ENCODE data around the gene ZNF101. TPM values are rescaled to one million over a fixed set of nuclear protein-coding genes. Genes with fewer than 3 reads are reported as not detected.
A peak's percentile ranks its signal among the peaks of the same experiment; 100 is the strongest.

ZNF101 gene
- total RNA-seq, 3 donors from 2014 or later (not counting 1 experiment from before 2014, with no cell fraction given): 35.7 to 58.7 (median 41.0) TPM

DNA sequence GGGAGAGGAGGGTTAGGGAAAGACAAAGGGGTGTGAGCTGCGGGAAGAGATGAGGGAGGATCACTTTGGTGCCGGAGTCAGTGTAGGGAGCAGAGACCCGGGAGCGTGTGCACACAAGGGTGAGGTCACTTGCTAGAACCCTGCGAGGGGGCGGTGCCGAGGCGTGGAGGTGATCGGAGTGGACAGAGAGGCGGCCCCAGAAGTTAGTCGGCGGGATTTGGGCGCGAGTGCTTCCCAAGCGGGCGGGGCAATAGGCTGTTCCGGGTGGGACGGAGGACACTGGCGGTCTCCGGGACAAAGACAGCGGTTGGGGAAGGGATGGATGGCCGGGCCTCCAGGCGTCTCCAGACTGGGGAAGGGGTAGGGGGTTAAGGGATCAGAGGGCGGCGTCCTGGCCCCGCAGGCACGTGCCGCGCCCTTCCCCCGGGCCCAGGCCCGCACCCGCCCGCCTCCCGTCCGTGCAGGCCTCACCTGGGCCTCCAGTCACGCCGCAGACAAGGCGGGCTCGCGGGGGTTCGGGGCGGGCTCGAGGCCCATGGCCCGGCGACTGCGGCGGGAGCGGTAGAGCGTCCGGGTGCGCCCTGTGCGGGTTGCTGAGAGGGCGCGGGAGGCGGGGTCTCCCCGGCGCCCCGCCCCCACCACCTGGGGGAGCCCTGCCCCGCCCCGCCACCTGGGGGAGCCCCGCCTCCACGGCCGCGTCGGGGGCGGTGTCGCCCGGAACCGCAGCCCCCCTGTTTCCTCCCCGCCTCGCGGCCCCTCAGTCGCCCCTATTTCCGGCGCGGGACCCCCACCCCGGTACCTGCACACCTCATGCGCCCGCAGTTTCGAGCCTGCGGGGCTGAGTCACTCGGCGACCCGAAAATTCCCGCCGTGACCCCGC lies 40.8 kb upstream of the ZNF101 start, which contains the start of gene LPAR2:
Gene LPAR2, minus strand, starts transcription at position 600 of the 880 bp plus-strand sequence. CDS start 945 bp downstream, outside the sequence.
- peaks cover 23% of the 10 kb centered on the region for H3K4me1 ChIP-seq (ENCODE audit: control insufficient read depth, insufficient read depth, low read length)
- TF ChIP-seq, protein P1, sequence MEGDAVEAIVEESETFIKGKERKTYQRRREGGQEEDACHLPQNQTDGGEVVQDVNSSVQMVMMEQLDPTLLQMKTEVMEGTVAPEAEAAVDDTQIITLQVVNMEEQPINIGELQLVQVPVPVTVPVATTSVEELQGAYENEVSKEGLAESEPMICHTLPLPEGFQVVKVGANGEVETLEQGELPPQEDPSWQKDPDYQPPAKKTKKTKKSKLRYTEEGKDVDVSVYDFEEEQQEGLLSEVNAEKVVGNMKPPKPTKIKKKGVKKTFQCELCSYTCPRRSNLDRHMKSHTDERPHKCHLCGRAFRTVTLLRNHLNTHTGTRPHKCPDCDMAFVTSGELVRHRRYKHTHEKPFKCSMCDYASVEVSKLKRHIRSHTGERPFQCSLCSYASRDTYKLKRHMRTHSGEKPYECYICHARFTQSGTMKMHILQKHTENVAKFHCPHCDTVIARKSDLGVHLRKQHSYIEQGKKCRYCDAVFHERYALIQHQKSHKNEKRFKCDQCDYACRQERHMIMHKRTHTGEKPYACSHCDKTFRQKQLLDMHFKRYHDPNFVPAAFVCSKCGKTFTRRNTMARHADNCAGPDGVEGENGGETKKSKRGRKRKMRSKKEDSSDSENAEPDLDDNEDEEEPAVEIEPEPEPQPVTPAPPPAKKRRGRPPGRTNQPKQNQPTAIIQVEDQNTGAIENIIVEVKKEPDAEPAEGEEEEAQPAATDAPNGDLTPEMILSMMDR (IDR thresholded peaks at IDR 0.05): no peak
- H3K36me3 ChIP-seq (ENCODE audit: control insufficient read depth, insufficient read depth, low read length): peaks cover 4% of the 10 kb centered on the region
- peaks cover 19 to 28% of the 10 kb centered on the region in 2 donors for H3K4me1 Mint-ChIP-seq
- no peaks in the 10 kb centered on the region for H3K9me3 Mint-ChIP-seq
- ATAC-seq (peak; percentile 73 to 87 (median 81)), DNase-seq (peak; percentile 66 to 91)
- H3K4me3 ChIP-seq (ENCODE audit: low read length): peak within 1 kb of the TSS; percentile 48
- peaks cover 1% of the 10 kb centered on the region for H3K36me3 Mint-ChIP-seq
- intact Hi-C loops (cut with micrococcal nuclease): loop anchor here (1.0 to 2.0 kb wide), 2 partner anchors 10 to 15 kb away; partner anchors contain the start of genes GMIP and PBX4
- under 1% methylated on average over 87 of the region's 87 CpGs for WGBS (ENCODE audit: insufficient coverage)
- H3K27ac Mint-ChIP-seq: peak within 1 kb of the TSS; percentile 80 to 88
- no peaks in the 10 kb centered on the region for H3K27me3 Mint-ChIP-seq (ENCODE audit: low read depth in 2 of 2)
- no peaks in the 10 kb centered on the region for H3K9me3 ChIP-seq (ENCODE audit: control insufficient read depth, insufficient read depth, low read length)
- H3K27ac ChIP-seq (ENCODE audit: low read length): peak within 1 kb of the TSS; percentile 67
- H3K4me3 Mint-ChIP-seq: peak within 1 kb of the TSS; percentile 86
- H3K27me3 ChIP-seq (ENCODE audit: control insufficient read depth, insufficient read depth, low read length): no peaks in the 10 kb centered on the region

DNA sequence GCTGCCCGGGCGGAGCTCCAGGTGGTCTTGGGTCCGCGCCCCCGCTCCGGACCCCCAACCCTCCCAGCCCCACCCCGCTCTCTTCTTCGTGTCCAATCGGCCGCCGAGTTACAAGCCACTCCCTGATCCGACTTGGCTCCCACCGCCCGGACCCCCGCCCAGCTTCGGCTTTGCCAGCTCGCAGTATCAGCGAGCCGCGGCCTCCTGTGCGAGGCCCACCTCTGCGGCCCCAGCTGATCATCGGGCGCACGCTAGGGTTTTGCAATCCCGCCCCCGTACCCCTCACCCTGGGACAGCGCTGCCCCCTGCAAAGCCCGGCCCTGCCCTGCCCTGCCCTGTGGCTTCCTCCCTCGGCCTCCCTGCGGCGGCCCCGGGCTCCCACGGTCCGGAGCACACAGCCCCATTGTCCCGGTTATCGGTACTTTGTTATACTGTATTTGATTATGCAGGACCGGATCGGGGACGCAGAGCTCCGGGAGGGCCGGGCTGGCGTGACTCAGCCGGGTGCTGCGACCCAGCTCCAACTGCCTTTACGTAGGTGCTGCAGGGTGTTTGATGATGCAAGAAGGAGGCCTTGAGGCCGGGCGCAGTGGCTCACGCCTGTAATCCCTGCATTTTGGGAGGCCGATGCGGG lies 40.0 kb upstream of the ZNF101 start:
- H3K36me3 Mint-ChIP-seq: peaks cover 9% of the 10 kb centered on the region
- no peaks in the 10 kb centered on the region for H3K27me3 Mint-ChIP-seq (ENCODE audit: low read depth in 2 of 2)

DNA sequence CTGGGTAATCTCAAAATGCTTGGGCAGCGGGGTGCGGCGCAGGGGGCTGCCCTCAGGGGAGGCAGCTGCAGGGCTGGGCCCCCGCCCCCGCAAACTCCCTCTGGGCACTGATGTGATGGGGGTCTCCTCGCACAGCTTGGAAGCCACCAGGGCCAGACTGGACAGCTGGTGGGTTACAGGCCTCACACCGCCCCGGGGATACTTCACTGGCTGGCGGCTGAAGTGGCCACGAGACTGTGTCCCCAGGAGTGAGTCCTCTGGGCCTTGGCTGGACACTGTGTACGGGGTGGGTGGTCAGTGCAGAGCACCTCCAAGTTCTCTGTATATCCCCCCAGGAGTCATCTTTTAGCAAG lies 38.6 kb upstream of the ZNF101 start:
- no peaks in the 10 kb centered on the region for H3K27me3 ChIP-seq (ENCODE audit: control insufficient read depth, insufficient read depth, low read length)
- ATAC-seq: no peak
- Mint-ChIP-seq H3K4me3 (peak overlapping the region; percentile 55), H3K27me3 (ENCODE audit: low read depth in 2 of 2) (no peaks in the 10 kb centered on the region), H3K36me3 (peaks cover 17% of the 10 kb centered on the region), H3K27ac (peak overlapping the region in 1 of 2 donors; percentile 88), H3K4me1 (peaks cover 27 to 43% of the 10 kb centered on the region in 2 donors), H3K9me3 (no peaks in the 10 kb centered on the region)
- no peaks in the 10 kb centered on the region for H3K9me3 ChIP-seq (ENCODE audit: control insufficient read depth, insufficient read depth, low read length)
- intact Hi-C loops (cut with micrococcal nuclease): no loop called here
- peaks cover 23% of the 10 kb centered on the region for H3K36me3 ChIP-seq (ENCODE audit: control insufficient read depth, insufficient read depth, low read length)
- H3K4me3 ChIP-seq (ENCODE audit: low read length): no peak overlapping the region
- TF ChIP-seq, protein P1 (IDR thresholded peaks at IDR 0.05): no peak
- no peak for DNase-seq
- WGBS (ENCODE audit: insufficient coverage): 96% methylated on average over 11 of the region's 11 CpGs
- peaks cover 24% of the 10 kb centered on the region for H3K4me1 ChIP-seq (ENCODE audit: control insufficient read depth, insufficient read depth, low read length)
- H3K27ac ChIP-seq (ENCODE audit: low read length): no peak overlapping the region

More for the DNA sequence above, 40.0 kb upstream of the ZNF101 start:
- Histone ChIP-seq H3K36me3 (ENCODE audit: control insufficient read depth, insufficient read depth, low read length) (peaks cover 9% of the 10 kb centered on the region), H3K4me3 (ENCODE audit: low read length) (peak overlapping the region; percentile 47), H3K27me3 (ENCODE audit: control insufficient read depth, insufficient read depth, low read length) (no peaks in the 10 kb centered on the region), H3K4me1 (ENCODE audit: control insufficient read depth, insufficient read depth, low read length) (peaks cover 23% of the 10 kb centered on the region), H3K27ac (ENCODE audit: low read length) (peak overlapping the region; percentile 67), H3K9me3 (ENCODE audit: control insufficient read depth, insufficient read depth, low read length) (no peaks in the 10 kb centered on the region)
- Mint-ChIP-seq H3K4me3 (peak overlapping the region; percentile 85), H3K4me1 (peaks cover 26 to 36% of the 10 kb centered on the region in 2 donors), H3K9me3 (no peaks in the 10 kb centered on the region), H3K27ac (peak overlapping the region; percentile 71 to 88)
- 13% methylated on average over 51 of the region's 51 CpGs for WGBS (ENCODE audit: insufficient coverage)
- TF ChIP-seq, protein P1 (IDR thresholded peaks at IDR 0.05): no peak
- ATAC-seq (peak; percentile 45 to 58 (median 52)), DNase-seq (peak; percentile 45 to 64)
- intact Hi-C loops (cut with micrococcal nuclease): loop anchor here (1.0 to 2.0 kb wide), 2 partner anchors 10 to 14 kb away; partner anchors contain the start of genes GMIP and PBX4
